Measurements from ENCODE around the gene CRYAB.
"Not testable (repeated sequence)": the region's sequence is repeated elsewhere in the genome, so short reads cannot be mapped to it uniquely, and the experiment has no call there.

Gene CRYAB

GRCh38 chr11:111933872-111934271, 22.3 kb upstream of the CRYAB start:
- DNase-seq (ENCODE audit: low read depth in 2 of 2), result no peak

GRCh38 chr11:111933176-111933575, 21.6 kb upstream of the CRYAB start:
- DNase-seq (ENCODE audit: low read depth in 2 of 2), result not testable (repeated sequence)

- no peak for DNase-seq (ENCODE audit: low read depth in 2 of 2)
These were observed 21.0 kb upstream of the CRYAB start for GRCh38 chr11:111932611-111932950.

- no peak for DNase-seq (ENCODE audit: low read depth in 2 of 2)
These were observed 18.9 kb upstream of the CRYAB start for GRCh38 chr11:111930472-111930871.

GRCh38 chr11:111926505-111927391, 15.2 kb upstream of the CRYAB start:
- peak; percentile 93 to 94 for DNase-seq (ENCODE audit: low read depth in 2 of 2)

GRCh38 chr11:111925953-111926352, 14.4 kb upstream of the CRYAB start:
- no peak for DNase-seq (ENCODE audit: low read depth in 2 of 2)

- DNase-seq (ENCODE audit: low read depth in 2 of 2), result no peak
These were observed 12.4 kb upstream of the CRYAB start for GRCh38 chr11:111923951-111924350.

- peak in 1 of 2 experiments; percentile 31 for DNase-seq (ENCODE audit: low read depth in 2 of 2)
These were observed 11.8 kb upstream of the CRYAB start for GRCh38 chr11:111923351-111923788.

- DNase-seq (ENCODE audit: low read depth in 2 of 2), result peak; percentile 71 to 79
These were observed 11.2 kb upstream of the CRYAB start for GRCh38 chr11:111922803-111923202.

- no peak for DNase-seq (ENCODE audit: low read depth in 2 of 2)
These were observed 10.1 kb upstream of the CRYAB start for GRCh38 chr11:111921541-111922230.

GRCh38 chr11:111920908-111921307, 9.3 kb upstream of the CRYAB start:
- DNase-seq (ENCODE audit: low read depth in 2 of 2), result no peak

- no peak for DNase-seq (ENCODE audit: low read depth in 2 of 2)
These were observed 7.1 kb upstream of the CRYAB start, which contains the start of gene C11orf52 for GRCh38 chr11:111918390-111919256. Gene C11orf52 (plus strand): TSS chr11:111918913. CDS start chr11:111918973, 60 bp downstream.

GRCh38 chr11:111917788-111918187, 6.2 kb upstream of the CRYAB start:
- DNase-seq (ENCODE audit: low read depth in 2 of 2), result no peak

GRCh38 chr11:111917312-111917711, 5.7 kb upstream of the CRYAB start:
- DNase-seq (ENCODE audit: low read depth in 2 of 2), result no peak

GRCh38 chr11:111916768-111917167, 5.2 kb upstream of the CRYAB start:
- DNase-seq (ENCODE audit: low read depth in 2 of 2), result no peak

GRCh38 chr11:111913997-111914396, 2.4 kb upstream of the CRYAB start:
- peak in 1 of 2 experiments; percentile 40 for DNase-seq (ENCODE audit: low read depth in 2 of 2)

- no peak for DNase-seq (ENCODE audit: low read depth in 2 of 2)
These were observed 1.7 kb upstream of the CRYAB start for GRCh38 chr11:111913031-111913861.

- no peak for DNase-seq (ENCODE audit: low read depth in 2 of 2)
These were observed 965 bp upstream of the CRYAB start, which contains the start of gene HSPB2 for GRCh38 chr11:111912535-111912934. Gene HSPB2 (plus strand): TSS chr11:111912734. CDS start chr11:111912830, 96 bp downstream.

- DNase-seq (ENCODE audit: low read depth in 2 of 2), result no peak
These were observed 651 bp downstream of the CRYAB start for GRCh38 chr11:111910676-111911562.

- DNase-seq (ENCODE audit: low read depth in 2 of 2), result no peak
These were observed 2.2 kb downstream of the CRYAB start for GRCh38 chr11:111909378-111909777.

Measured in fibroblast of skin of left biceps (primary cell).